NCI-H524 treated with DMSO at 0.1 percent for 48 hours (cell line): ENCODE results near the gene CLIP2.
"Not testable (repeated sequence)": the region's sequence is repeated elsewhere in the genome, so short reads cannot be mapped to it uniquely, and the experiment has no call there.

Experiments
- DNase-seq: peaks from one replicate; lab custom pipeline; 2025; lab: John Stamatoyannopoulos, UW

The CLIP2 gene

GRCh38 chr7:74403521-74404387 is 114.5 kb downstream of the CLIP2 start:
- DNase-seq = no peak

GRCh38 chr7:74404388-74404700 is 115.1 kb downstream of the CLIP2 start:
- no peak for DNase-seq

DNA sequence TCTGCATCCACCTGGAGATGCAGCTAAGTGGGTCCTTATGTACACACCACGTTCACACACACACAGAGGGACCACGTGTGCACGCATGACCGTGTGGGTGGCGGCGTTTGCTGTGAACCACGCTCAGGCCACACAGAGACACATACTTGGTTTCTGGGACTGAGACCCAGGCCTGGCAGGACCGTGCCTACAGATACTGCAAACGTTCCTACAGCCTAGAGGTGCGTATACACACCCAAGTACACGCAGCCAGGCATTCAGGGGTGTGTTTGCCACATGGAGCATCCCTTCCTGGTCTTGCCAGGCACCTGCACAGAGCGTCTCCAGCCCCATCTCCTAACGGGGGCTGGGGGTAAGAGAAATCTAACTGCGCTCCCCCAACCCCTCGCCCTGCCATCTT is 115.5 kb downstream of the CLIP2 start:
- DNase-seq = no peak

- DNase-seq = no peak
These were observed 116.1 kb downstream of the CLIP2 start for GRCh38 chr7:74405191-74405898.

GRCh38 chr7:74405899-74406512 is 116.8 kb downstream of the CLIP2 start:
- no peak for DNase-seq

DNA sequence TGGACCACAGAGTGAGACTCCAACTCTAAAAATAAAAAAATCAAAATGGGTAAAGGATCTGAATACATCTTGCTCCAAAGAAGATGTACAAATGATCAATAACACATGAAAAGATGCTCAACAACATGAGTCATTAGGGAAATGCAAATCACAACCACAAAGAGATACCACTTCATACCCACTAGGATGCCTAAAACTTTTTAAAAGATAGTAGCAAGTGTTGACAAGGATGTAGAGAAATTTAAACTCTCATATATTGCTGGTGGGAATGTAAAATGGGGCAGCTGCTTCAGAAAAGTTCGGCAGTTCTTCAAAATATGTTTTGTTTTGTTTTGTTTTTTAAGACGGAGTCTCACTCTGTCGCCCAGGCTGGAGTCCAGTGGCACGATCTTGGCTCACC is 118.8 kb downstream of the CLIP2 start:
- no peak for DNase-seq

GRCh38 chr7:74409571-74409970 is 120.4 kb downstream of the CLIP2 start:
- no peak for DNase-seq

GRCh38 chr7:74410772-74411171 is 121.6 kb downstream of the CLIP2 start:
- DNase-seq = no peak

DNA sequence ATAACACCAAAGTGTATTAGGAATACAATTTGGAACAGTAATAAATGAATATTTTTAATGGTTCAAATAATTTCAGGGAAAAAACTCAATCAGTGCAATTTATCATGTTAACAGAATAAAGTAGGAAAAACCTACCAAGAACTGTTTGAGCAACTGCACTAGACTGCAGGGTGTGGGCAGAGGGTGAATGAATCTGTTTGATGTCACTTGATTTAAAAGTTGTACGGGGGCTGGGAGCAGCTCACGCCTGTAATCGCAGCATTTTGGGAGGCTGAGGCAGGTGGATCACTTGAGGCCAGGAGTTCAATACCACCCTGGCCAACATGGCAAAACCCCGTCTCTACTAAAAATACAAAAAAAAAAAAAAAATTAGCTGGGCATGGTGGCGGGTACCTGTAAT is 122.4 kb downstream of the CLIP2 start:
- DNase-seq = not testable (repeated sequence)

GRCh38 chr7:74412056-74412455 is 122.8 kb downstream of the CLIP2 start:
- peak; percentile 79 for DNase-seq

DNA sequence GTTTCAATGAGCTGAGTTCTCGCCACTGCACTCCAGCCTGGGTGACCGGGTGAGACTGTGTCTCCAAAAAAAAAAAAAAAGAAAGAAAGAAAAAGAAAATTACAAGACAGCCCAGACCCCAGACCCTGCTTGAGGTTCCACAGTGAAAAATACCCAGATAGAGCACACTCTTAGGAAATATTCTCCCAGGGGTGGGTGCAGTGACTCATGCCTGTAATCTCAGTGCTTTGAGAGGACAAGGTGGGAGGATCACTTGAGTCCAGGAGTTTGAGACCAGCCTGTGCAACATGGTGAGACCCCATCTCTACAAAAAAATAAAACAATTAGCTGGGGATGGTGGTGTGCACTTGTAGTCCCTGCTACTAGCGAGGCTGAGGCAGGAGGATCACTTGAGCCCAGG is 123.4 kb downstream of the CLIP2 start:
- no peak for DNase-seq

- DNase-seq = not testable (repeated sequence)
These were observed 125.6 kb downstream of the CLIP2 start for GRCh38 chr7:74414595-74415333.

DNA sequence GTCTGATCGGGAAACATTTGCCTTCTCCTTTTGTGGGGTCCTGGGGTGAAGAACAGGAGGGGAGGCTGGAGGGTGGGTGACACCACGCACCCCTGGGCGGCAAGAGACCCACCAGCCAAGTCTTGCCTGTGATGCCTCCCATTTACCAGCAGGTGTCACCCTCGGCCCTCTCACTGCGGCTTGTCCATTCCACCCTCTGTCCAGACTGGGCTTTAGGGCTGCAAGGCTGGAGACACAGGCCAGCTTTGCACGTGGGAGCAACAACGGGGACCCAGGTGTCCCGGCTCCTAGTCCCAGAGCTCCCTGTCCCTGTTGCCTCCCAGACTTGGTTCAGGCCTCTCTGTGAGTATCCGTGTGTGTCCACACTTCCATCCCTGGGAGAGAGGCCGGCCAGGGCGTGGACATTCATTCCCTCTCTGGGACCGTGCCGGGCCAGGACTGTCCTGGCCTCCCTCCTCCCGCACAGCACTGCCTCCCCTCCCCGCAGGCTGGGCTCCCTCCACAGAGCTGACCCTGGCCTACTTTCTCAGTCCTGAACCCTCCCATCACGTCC is 128.3 kb downstream of the CLIP2 start:
- no peak for DNase-seq

- no peak for DNase-seq
These were observed 128.9 kb downstream of the CLIP2 start for GRCh38 chr7:74418076-74418475.

DNA sequence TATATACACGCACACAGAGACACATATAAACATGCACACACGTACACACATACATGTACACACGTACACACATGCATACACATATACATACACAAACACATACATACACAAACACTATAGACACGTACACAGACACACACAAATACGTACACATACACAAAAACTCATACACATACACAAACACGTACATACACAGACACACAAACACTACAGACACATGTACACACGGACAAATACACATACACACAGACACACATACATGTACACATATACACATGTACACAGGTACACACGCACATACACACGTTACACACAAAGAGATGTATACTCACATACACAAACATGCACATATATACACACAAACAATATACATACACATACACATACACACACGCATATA is 129.3 kb downstream of the CLIP2 start:
- no peak for DNase-seq

DNA sequence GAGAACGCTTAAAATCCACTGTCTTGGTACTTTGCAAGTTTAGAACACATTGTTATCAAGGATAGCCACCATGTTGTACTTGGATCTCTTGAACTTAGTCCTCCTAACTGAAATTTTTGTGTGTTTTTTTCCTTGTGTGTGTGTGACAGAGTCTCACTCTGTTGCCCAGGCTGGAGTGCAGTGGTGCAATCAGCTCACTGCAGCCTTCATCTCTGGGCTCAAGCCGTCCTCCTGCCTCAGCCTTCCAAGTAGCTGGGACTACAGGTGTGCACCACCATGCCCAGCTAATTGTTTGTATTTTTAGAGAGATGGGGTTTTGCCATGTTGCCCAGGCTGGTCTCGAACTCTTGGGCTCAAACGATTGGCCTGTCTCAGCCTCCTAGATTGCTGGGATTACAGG is 130.0 kb downstream of the CLIP2 start:
- not testable (repeated sequence) for DNase-seq

GRCh38 chr7:74420006-74420405 is 130.8 kb downstream of the CLIP2 start:
- DNase-seq = no peak

GRCh38 chr7:74424291-74424880 is 135.2 kb downstream of the CLIP2 start:
- no peak for DNase-seq

GRCh38 chr7:74428023-74428422 is 138.8 kb downstream of the CLIP2 start:
- no peak for DNase-seq

DNA sequence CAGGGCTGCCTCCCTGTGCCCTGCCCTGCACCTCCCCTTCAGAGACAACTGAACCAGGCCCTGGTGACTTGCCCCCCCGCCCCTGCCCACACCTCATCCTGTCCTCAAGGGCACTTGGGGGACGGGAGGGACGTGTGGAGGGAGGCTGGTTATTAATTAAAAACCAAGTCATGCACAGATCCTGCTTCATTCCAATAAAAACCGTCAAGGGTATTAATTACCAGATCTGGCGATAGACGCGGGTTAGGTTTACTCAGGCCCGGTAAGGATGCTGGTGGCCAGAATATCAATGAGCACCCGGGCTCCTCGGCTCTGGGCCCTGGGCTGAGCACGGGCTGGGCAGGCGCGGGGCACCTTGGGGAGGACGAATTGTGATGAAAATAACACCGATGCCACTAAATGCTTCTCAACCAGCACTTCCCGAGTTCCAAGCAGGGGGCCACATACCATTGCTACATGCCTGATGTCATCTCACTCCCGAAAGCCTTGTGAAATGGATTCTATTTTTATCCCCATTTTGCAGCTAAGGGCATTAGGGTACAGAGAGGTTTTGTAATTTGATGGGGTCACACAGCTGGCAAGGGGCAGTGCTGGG is 140.0 kb downstream of the CLIP2 start:
- DNase-seq = no peak

DNA sequence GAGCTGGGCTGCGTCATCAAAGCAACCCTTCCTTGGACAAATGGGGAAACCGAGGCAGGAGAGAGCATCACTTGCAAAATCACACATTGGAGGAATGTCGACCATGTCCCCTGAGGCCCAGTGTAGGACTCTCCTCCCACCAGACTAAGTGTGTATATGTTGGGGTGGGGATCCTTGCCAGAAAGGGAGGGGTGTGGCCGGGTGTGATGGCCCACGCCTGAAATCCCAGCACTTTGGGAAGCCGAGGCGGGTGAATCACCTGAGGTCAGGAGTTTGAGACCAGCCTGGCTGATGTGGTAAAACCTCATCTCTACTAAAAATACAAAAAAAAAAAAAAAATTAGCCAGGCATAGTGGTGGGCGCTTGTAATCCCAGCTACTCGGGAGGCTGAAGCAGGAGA is 141.2 kb downstream of the CLIP2 start:
- DNase-seq = not testable (repeated sequence)
